HG02610 (cell line): ENCODE measurements around the gene CCNY.

Source experiments
- ATAC-seq: cut with Tn5 transposase; IDR thresholded peaks from one replicate; pipeline ENCODE4 v1.9.1; 2021; ENCODE audit warnings: mild to moderate bottlenecking, moderate library complexity; ENCODE audit not compliant: unreplicated experiment

The CCNY gene

DNA sequence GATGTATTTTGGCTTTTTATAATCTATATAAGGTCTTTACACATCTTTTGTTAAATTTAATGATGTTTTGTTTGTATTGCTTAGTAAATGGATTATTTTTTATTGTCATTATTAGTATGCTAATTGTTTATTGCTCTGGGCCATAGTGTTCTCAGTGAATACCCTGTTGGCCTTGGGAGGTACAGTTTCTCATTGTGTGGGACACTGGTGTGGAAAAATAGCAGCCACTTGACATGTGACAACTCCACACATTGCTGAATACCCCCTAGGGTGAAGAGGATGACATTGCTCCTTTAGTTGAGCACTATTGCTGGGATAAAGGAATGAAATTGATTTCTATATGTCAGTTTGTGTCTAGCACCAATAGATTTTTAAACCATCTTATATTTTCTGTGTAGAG lies 130.9 kb downstream of the CCNY start:
- ATAC-seq: no peak

DNA sequence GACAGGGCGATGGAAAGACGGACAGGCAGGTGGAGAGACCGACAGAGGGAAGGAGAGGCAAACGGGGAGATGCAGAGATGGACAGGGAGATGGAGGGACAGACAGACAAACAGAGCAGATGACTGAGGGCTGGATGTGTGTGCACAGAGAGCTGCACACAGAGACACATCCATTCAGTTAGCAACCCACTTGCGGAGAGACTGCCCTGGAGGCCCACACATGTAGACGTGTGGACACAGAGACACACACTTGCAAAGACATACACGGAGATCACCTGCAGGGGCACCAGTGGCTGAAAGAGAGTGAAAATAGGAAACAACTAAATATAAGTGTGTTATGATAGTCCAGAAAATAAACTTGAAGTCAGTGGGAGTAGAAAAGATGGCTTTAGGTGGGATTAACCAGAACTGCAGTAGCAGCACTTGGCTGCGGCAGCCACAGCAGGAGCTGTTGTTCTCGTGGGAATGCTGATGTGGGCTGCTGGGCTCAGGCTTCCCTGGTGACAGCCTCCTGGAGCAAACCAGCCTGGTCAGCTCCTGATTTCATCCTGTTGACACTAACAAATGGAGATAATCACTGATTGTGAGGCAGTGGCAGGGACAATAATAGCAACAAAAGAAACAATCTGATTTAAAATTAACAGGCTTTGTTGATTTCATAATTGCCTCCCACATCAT lies 134.1 kb downstream of the CCNY start:
- ATAC-seq: no peak

DNA sequence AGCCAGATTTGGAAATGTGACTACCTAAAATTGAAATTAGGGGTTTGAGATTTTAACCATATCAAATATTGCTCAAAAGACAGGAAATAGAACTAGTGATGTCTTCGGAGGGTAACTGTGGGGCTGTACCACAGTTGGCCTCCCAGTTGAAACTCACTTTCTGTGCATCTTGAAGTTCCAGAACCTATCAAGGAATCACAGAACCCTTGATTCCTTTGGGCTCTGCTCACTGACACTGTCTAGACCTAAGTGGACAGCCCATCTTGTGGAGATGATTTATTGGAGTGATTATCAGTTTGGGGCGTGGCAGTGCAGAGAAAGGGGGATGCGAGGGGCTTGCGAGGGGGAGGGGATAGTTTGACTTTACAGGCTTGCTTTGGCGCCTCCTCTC lies 134.6 kb downstream of the CCNY start:
- ATAC-seq: no peak

DNA sequence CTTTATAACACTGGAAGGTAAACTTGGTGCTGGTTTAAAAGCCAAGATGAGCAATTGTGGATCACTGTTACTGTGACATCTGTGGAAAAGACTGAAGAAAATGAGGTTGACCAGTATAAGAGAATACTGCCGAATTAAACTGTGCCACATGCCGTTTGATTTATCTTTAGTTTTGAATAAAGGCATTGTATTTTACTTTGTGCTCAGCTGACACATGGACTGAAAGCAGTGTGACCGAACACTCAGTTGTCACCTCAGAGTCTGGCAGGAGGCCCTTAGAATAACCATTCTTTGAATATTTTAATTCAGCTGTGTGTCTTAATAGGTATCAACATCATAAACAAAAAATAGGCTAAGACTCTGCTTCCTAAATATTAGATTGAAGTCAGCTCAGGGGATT lies 135.1 kb downstream of the CCNY start:
- ATAC-seq: no peak

DNA sequence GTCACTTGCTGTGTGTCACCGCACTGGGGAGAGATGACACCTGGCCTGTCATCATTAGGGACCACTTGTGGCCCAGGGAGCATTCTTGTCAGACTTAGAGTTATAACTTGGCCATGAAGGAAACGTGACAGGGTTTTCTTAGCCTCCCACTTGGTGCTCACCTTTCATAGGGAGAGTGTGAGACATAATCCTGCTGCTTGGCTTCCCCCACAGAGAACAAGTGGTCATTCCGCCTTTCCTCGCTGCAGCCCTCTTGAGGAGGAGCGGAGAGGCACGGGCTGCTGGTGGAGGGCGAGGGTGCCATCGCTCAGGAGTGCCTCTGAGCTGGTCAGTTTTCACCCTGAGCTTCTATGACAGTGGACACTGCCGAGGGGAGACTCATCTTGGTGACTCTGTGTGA lies 143.8 kb downstream of the CCNY start:
- ATAC-seq: no peak

DNA sequence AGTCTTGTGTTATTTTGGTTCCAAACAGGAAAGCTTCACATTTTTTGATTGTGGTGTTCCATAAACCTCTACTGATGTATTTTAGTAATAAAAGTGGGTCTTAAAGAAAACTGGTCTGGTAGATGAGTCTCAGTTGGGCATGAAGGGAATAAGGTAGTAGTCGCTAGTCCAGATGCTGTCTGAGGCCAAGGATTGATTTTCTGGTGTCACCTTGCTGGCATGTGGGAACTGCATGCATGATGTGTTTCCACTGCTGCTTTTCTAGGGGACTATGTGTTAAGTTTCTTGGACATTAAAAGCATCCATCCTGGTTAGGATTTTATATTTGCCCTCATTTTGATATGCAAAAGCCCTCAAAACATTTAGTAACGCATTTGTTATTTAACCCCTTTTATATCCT lies 145.1 kb downstream of the CCNY start:
- ATAC-seq: no peak

DNA sequence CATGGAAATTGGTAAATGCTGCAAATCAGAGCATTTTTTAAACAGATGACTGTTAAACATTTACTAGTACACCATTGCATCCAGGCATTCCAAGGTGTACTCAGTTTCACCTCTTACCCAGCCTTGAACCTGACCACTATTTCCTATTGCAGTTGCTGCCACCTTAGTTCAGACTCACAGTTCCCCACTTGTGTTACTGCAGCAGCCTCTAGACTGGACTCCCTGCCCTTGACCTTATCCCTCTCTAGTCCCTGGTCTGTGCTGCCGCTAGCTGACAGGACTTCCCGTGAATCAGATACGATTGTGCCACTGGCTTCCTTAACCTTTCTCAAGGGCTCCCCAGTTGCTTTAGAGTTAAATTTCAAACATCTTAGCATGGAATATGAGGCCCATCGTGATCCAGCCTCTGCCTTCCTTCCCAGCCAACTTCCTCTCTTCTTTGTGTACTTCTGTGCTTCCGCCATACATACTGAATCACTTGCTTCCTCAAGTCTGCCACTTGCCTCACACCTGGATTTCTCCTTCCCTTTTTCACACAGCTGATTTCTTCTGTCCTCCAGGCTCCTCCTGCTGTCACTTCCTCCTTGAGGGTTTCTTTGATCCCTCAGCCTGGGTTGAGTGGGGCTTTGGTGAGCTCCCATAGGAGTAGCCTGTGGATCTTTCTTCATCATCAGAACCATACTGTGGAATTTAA lies 150.1 kb downstream of the CCNY start:
- no peak for ATAC-seq

DNA sequence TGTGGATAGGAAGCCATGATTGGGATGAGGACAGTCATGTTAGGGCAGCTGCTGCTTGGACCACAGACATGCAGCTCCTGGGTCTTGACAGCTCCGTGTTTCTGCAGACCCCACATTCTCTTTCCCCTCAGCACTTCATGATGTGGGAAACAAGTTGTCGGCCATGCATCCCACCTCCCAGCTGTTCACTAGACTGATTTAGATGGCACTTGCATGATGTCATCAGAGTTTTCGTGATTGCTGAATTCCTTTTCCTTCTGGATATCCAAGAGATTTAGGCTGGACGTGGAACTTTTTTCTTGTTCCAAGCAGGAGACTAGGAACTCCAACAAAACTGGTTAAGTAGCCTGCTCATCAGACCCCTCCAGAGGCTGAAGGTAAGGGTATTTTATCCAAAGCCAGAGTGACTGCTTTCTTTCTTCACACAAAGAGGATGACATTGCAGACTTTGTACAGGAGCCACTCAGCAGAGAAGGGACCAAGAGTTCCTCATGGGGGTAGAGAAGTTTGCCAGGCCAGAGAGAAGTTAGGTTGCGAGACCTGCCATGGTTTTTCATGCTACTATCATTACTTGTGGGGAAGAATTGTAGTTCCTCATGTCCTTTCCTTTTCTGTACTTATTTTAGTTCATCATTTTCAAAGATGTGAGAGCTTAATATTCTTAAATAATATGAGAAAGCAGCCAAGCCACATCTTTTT lies 151.2 kb downstream of the CCNY start:
- no peak for ATAC-seq

DNA sequence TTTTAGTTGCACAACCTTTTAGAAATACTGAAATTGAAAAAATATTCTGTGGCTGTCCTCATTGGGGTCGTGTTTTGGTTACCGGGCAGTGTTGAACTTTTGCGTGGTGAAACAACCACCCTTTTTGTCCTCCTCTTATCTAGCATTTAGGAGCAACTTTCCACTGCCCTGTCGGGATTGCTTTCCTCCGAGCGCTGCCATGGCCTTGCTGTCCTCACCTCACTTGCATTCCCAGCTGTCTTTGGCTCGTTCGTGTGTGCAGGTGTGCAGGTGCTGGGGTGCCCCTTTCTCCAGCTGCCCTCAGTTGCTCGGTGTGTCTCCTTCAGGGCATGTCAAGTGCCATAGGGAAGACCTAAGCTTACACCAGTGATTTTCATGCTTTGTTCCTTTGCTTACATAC lies 151.9 kb downstream of the CCNY start:
- no peak for ATAC-seq

DNA sequence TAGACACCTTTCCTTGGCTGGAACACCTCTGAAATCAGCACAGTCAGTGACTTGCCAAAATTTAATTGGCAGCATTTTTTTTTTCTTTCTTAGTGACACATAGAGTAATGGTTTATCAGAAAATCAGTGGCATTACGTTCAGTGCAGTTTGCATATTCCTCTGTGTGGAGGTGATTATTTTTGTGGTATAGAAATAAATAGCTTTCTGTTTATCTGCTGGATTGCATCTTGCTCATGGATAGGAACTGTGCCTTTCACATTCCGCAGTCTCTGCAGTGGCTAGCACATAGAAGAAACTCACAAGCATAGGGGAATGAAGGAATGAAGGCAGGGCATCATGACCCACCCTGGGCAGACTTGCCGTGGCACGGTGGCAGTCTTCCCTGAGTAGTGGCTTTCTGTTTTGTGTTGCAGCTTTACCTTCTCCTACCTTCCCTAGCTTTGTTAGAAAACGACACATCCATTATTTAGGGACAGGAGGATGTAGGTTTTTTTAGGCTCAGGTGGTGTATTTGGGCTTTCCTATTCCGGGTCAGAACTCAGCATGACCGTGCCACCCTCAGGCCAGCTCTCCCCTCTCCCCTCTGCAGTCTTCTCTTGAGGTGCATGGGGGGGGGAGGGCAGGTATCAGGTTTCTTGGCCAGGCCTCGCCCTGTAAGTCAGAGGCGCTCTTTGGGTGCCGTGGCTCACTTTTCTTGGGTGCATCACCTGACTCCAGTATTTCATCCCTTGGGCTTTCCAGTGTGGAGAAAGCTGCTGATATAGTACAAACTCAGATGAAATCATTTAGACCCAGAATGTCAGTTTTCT lies 156.3 kb downstream of the CCNY start:
- ATAC-seq: no peak

DNA sequence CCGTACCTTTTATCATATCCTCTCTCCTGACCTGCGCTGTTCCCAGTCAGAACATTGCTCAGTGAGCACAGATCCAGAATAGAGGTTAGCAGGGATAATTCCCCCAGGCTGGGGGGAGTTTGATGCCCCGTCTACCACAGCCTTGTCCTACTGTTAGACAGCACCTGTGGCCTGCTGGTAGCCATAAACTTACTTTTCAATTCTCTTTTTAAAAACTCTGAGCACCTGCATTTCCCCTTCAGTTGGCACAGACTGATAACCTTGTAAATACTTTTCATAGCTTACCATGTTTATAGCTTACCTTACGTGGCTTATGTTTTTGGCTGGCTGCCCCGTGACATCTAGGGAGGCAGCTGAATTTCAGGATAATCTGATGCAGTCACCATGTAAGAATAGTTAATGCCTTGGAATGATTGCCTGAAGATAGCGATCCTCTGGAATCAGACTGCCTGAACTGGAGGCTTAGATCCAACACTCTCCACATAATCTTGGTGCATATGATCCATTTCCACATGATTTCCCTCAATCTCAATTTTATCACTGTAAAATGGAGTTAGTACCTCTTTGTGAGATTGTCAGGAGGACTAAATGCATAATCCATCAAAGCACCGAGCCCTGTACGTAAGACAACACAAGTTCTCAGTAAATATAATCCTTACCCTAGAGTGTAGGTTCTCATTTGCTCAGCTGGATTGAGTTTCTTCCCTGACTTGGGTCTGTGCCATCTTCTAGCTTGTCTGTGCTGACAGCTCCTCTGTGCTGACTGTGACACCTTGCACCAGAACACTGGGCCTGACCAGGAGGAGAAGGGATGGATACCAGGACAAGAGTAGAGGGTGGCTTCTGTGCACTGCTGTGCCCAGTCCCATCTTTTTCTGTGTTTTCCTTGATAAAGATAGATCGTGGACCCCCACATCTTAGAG lies 157.1 kb downstream of the CCNY start:
- ATAC-seq: no peak

DNA sequence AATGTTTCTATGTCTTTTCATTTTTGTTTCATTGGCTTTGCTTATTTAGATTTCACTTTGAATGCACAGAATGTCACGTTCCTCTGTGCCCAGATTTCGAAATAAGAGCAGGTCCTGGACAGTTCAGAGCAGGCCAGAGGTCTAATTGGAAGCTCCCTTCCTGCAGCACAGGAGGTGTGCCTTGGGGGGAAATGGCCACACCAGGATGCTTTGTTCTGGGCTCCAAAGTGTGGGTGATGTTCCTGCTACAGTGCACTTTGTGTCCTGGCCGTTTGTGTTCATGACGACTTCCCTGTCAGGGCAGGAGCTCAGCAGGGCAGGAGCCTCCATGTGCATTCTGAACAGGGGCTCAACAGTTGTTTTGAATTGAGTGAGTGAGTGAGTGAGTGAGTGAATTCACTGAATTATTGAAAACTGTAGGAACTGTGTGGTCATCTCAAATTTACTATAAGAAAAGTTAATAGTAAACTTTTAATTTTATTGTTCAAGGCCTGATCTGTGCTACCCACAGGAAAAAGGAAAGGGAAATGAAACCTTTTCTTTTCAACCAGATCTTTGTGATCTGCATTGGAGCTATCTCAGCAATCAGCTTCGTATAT lies 159.3 kb downstream of the CCNY start:
- ATAC-seq: peak; percentile 47

DNA sequence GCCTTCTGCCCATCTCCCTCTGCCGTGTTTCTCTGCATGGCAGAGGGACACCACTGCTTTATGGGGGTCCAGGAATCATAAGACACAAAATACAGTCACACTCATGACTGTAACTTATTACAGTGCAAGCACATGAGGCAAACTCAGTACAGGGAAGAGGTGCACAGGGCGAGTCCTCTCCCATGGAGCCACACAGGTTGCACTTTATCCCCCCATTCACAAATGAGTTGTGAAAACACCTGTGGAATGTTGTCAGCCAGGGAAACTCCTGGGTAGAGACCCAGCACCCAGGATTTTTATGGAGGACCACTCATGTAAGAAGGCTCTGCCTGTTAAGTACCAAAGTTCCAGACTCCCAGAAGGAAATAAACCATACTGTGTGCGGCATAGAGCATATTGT lies 161.6 kb downstream of the CCNY start:
- ATAC-seq: no peak

DNA sequence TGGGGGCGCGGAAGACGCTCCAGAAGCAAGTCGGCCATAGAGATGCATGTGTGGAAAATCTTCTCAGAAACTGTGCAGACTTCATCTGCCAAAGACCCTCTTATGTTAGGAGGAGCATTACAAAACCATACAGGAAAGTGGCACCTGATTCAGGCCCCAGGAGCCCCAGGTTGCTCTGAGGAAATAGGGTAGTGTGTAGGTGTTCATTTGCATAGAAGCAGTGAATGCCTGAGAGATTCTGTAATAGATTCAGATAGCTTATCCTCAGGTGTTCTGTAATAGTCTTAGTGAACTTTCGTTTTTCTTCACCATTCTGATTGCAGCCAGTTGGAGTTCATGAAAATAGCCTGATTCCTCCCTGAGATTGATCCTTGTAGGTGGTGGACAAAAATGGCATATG lies 162.4 kb downstream of the CCNY start:
- peak; percentile 80 for ATAC-seq

DNA sequence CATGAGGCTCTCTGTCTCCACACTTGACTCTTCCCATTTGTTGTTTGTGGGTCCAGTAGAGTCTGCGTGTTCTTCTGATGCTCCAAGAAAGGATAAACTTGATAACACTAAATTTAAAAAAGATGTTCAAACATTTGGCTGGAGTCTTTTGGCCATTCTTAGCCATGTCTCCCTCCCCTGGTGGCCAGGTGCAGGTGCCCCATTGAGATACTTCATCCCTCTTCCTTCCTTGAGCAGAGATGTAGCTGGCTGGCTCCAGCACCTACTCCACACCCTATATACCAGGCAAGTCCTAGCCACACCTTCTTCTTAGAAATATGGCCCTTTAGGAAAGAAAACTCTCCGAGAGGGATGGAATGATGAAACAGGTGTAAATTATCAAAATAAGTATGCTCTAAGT lies 165.6 kb downstream of the CCNY start:
- ATAC-seq: no peak

DNA sequence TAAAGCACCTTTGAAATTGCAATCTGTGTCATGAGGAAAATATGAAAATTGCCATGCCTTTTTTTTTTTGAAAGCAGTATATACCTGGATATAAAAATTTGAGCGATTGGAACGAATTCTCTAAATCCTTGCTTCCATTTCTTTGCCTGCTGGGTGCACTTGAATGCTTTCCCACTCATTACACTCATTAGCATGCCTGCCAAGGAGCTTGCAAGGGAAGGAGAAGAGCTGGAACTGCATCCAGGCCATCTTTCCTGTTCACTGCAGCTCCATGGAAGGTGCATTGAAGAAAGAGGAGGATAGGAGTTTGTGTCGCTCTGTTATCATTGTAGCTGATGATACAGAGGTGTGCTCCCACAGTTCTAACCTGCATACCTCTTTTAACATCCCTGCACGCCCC lies 166.4 kb downstream of the CCNY start:
- no peak for ATAC-seq

DNA sequence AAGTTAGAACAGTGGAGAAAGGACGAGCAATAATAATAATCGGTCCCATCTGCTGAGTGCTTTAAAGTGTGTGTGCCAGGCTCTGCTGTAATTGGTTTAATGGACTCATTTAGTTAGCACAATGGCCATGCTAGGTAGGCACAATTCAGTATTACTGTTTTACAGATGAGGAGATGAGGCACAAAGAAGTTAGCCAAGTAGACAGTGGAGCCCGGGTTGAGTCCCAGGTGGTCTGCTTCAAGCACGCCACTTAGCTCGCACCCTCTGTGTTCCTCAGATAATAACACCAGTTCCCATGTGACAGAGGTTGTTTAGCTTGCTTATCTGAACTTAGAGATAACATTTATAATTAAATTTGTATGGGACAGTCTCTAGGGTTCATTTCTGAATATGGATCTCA lies 167.3 kb downstream of the CCNY start:
- ATAC-seq: no peak

DNA sequence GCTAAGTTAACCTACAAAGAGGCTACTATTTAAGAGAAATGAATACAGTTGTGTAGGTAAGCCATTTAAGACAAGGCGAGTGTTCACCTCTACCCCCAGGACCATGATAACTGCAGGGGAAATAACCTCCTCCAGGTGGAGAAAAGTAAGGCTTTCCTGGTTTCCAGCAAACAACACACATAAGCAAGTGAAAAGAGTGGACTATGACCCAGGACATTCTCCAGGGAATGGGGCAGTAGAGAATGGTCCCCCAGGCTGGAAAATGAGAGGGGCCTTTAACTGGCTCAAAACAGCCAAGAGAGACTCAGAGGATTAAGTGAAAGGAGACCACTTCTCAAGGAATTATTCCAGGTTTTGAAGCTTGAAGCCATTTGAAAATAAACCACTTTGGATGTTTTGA lies 167.8 kb downstream of the CCNY start:
- ATAC-seq: no peak

DNA sequence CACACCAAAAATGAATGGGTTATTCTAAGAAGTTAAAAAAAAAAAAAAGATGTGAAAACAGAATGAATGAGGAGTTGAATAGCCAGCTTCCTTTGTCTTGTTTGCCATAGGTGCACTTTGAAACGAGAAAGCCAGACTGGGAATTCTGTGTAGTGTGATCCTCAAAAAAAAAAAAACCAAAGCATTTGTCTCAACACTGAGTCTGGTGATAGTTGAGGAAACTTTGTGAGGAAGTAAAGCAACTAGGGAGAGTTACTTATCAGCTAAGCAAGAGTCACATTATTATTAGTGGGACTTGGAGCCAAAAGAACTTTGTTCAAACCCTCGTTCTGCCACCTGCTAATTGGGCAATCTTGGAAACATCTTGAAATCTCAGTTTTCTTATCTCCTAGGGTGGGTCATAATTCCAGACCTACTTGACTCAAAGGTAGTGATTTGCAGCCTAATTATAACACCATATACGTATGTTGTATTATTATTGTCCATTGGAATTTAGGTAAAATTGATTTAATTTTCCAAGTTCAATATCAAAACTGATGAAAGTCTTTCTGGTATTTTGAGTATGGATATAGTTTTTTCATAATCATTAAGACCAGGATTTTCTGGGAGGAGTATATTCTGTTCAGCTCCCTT lies 169.0 kb downstream of the CCNY start:
- no peak for ATAC-seq

DNA sequence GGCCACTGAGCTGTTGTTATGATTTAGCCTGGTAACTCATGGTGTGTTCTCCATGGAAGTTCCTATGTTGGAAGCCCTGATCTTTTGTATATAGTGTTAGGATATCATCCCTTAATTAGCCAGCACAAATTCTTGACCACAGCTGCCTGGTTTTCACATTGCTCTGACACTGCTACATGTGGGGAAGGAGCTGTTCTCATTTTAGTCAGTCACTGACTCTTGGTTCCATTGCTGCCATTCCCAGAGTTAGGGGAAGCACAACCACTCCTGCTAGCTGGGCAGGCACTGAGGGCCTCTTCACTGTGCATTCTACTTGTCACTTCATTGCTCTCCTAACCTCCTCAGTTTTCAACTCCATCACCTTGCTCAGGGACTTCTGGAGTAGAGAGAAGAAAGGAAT lies 170.4 kb downstream of the CCNY start:
- peak; percentile 61 for ATAC-seq
